Retinal pigment epithelial cell (primary cell): ENCODE results near the gene STRN3.
"Not testable (repeated sequence)": the region's sequence is repeated elsewhere in the genome, so short reads cannot be mapped to it uniquely, and the experiment has no call there.

ENCODE experiments used
- DNase-seq: peaks from one replicate; pipeline ENCODE4 v3.0.0-alpha.2; 2010; ENCODE audit warnings: low read depth
- H3K4me3 ChIP-seq: 2 replicates; pipeline ENCODE4 v1.5.1; 2011; ENCODE audit warnings: mild to moderate bottlenecking, low read length, control low read depth, moderate library complexity
- CTCF ChIP-seq: conservative IDR thresholded peaks from 2 replicates; pipeline ENCODE4 v1.5.1; 2011; ENCODE audit warnings: low read depth, low read length, control low read depth, inconsistent platforms

Gene STRN3

GRCh38 chr14:30966415-30967363, 59.5 kb downstream of the STRN3 start:
- no peak overlapping the region for H3K4me3 ChIP-seq
- DNase-seq, result no peak
- no peak for TF ChIP-seq CTCF

GRCh38 chr14:30965861-30966260, 60.3 kb downstream of the STRN3 start:
- DNase-seq, H3K4me3 ChIP-seq: not testable (repeated sequence)

GRCh38 chr14:30962537-30962936, 63.6 kb downstream of the STRN3 start:
- H3K4me3 ChIP-seq, DNase-seq: not testable (repeated sequence)

- no peak overlapping the region for H3K4me3 ChIP-seq
- TF ChIP-seq CTCF, result no peak
- DNase-seq, result no peak
These were observed 64.8 kb downstream of the STRN3 start for GRCh38 chr14:30961330-30961729.

- no peak for TF ChIP-seq CTCF
- H3K4me3 ChIP-seq, result no peak overlapping the region
- DNase-seq, result no peak
These were observed 66.0 kb downstream of the STRN3 start for GRCh38 chr14:30960216-30960615.

GRCh38 chr14:30958555-30959407, 67.4 kb downstream of the STRN3 start:
- no peak for TF ChIP-seq CTCF
- no peak overlapping the region for H3K4me3 ChIP-seq
- no peak for DNase-seq

GRCh38 chr14:30957813-30958370, 68.3 kb downstream of the STRN3 start:
- no peak for DNase-seq
- H3K4me3 ChIP-seq, result no peak overlapping the region
- TF ChIP-seq CTCF, result no peak

- DNase-seq, result no peak
- TF ChIP-seq CTCF, result no peak
- H3K4me3 ChIP-seq, result no peak overlapping the region
These were observed 76.5 kb downstream of the STRN3 start for GRCh38 chr14:30949651-30950050.
